Stimulated activated CD8-positive, alpha-beta memory T cell treated with anti-CD3 and anti-CD28 coated beads, Interleukin-4, amount 100 ng/mL, for 48 hours (primary cell): ENCODE results near the gene MYH7.
"Not testable (repeated sequence)": the region's sequence is repeated elsewhere in the genome, so short reads cannot be mapped to it uniquely, and the experiment has no call there.

Source experiments
- DNase-seq: peaks from one replicate; pipeline ENCODE4 v3.0.0-alpha.2; 2020

MYH7 gene

DNA sequence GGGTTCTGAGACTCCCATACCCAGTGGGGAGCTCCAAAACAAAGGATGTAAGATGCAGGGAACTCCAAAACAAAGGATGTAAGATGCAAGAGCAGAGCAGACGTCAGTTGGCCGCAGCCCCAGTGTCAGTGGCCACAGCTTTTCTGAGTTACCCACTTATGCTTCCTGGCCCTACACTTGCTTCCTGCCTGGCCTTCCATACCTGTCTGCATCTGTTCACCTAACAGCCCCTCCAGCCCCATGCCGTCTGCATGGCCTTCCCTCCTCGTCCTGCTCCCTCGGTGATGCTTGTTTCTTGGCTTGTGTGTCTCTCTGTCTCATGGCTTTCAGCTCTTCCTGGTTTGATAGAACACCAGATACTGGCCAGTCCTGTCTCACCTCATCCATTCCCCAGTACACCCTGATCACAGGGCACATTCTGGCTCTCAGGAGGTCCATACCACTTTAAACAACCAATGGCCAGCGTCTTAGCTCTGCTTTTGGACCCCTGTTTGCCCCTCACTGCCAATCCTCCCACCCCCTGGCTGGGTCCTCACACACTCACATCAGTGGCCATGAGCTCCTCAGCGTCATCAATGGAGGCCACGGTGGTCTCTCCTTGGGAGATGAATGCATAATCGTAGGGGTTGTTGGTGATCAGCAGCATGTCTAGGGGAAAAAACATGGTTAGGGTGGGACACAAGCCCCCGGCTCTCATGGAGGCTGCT lies 5.3 kb downstream of the MYH7 start:
- DNase-seq, result no peak

DNA sequence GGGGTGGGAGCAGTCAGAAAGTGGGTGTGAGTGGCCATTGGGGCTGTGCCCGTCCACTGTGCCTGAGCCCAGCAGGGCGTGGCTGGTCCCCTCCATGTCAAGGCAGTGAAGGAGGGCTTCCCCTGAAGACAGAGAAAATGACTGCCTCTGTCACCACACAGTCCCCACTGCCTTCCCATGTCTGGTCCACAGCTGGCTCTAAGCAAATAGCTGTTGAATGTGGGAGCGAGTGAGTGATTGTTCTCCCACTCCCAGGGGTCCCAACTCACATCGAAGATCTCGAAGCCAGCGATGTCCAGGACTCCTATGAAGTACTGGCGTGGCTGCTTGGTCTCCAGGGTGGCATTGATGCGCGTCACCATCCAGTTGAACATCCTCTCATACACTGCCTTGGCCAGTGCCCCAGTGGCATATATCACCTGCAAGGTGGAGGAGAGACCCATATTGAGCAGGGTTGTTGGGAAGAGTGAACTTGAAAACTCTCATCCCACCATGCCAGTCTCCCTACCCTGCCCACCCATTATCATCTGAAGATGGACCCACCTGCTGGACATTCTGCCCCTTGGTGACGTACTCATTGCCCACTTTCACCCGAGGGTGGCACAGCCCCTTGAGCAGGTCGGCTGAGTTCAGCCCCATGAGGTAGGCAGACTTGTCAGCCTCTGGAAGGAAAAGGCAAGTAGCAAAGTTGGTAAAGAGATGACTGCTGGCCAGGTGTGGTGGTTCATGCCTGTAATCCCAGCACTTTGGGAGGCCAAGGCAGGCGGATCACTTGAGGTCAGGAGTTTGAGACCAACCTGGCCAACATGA lies 6.6 kb downstream of the MYH7 start:
- no peak for DNase-seq

DNA sequence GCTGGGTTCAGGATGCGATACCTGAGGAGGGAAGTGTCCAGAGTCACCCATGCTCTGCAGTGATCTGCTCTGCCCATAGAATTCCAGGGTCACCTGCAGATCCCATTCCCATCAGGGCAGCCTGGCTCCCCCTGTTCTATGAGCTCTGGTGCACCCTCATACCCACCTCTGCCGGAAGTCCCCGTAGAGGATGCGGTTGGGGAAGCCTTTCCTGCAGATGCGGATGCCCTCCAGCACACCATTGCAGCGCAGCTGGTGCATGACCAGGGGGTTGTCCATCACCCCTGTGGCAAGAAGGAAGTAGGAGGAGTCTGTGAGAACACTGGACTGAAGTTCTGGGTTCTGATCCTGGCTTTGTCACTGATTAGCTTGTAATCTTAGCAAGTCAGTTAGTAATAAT lies 9.7 kb downstream of the MYH7 start:
- DNase-seq, result not testable (repeated sequence)

DNA sequence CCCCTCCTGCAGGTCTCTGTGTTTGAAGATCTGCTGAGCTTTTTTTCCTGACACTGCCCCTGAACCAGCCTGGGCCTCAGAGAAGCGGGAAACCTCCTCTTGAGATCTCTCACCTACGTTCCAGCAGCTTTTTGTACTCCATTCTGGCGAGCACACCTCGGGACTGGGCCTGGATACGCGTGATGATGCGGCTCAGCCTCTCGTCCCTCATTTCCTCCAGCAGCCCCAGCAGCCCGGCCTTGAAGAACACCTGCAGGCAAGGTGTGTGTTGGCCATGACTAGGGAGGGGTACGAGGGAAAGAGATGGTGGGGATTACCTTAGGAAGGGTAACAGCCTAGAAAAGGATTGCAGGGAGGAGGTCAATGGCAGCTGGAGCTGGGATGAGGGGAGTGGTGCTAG lies 10.3 kb downstream of the MYH7 start:
- DNase-seq, result no peak

DNA sequence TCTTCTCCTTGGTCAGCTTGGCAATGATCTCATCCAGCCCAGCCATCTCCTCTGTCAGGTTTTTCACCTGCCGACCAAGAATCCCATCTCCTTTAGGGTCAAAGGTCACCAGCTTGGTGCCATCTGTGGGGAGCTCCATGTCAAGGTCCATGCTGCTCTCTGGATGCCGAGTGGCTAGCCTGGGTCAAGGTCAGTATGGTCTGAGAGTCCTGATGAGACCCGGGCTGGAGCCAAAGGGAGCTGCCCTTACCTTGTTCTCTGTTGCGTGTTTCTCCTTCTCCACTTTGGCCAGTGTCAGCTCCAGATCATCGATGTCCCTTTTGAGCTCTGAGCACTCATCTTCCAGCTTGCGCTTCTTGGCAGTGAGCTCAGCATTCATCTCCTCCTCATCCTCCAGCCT lies 11.8 kb downstream of the MYH7 start:
- no peak for DNase-seq

DNA sequence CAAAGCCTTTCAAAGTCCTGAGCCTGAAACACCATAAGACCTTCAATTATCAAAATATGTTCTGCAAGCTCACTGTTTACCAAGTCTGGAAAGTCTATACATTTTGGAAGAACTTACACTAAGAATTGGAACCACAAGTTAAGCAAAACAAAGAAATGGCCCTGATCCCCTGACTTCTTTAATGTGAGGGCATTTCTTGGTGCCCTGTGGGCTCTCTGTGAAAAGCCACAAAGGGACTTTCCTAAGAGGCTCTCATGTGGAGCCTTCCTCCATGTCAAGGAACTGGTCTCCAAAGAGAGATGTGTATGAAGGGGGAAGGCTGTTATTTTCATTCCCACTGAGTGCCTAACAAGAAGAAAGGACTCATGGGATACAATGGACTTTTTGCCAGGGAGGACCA lies 13.9 kb downstream of the MYH7 start:
- peak; percentile 29 for DNase-seq

DNA sequence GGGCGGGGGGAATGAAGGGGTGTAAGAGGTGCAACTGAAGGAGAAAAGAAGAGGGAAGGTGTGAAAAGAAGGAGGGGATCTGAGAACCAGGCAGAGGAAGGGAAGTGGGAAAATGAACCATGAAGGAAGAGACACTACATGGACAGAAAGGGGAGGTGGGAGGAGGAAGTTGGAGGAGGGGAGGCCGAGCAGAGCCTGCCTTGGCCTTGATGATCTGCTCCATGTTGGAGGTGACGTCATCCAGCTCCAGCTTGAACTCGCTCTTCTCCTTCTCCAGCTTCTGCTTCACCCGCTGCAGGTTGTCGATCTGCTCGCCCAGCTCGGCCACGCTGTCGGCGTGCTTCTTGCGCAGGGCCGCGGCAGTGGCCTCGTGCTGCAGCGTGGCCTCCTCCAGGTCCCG lies 15.8 kb downstream of the MYH7 start:
- DNase-seq, result not testable (repeated sequence)

DNA sequence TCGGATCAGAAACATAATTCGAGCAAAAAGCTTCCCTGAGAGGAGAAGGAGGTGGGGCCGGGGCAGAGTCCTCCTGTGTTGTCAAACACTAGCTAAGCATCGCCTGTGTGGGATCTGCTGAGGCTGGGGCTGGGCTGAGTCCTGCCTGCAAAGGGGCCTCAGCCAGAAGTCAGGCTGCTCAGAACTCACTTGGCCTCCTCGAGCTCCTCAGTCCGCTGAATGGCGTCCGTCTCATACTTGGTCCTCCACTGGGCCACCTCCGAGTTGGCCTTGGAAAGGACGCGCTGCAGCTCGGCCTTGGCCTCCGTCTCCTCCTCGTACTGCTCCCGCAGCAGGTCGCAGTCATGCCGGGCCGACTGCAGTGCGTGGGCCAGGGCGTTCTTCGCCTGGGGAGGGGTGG lies 17.4 kb downstream of the MYH7 start:
- DNase-seq, result no peak

DNA sequence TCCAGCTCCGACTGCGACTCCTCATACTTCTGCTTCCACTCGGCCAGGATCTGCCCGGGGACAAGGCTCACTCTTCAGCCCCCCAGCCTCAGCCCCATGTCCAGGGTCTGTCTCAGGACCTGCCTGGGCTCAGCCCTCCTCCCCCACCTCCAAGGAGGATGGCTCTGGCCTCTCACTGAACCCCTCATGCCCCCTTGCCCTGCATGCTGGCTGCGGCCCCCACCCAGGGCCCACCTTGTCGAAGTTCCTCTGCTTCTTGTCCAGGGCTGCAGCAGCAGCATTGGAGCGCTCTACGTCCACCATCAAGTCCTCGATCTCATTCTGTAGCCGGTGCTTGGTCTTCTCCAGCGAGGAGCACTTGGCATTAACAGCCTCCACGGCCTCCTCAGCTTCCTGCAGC lies 18.2 kb downstream of the MYH7 start:
- not testable (repeated sequence) for DNase-seq

DNA sequence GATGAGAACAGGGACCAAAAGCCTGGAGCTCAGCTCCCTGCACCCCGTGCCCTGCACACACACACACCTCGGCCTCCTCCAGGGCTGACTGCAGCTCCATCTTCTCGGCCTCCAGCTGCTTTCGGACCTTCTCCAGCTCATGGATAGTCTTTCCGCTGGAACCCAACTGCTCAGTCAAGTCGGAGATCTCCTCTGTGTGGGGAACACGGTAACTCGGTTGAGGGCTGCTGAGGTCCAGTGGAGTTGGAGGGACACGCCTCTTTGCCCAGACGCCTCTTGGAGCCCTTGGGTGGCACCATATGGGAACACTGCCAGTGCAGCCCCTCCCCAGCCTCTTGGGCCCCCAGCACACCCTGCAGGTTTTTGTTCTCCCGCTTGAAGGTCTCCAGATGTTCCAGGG lies 18.7 kb downstream of the MYH7 start:
- no peak for DNase-seq

DNA sequence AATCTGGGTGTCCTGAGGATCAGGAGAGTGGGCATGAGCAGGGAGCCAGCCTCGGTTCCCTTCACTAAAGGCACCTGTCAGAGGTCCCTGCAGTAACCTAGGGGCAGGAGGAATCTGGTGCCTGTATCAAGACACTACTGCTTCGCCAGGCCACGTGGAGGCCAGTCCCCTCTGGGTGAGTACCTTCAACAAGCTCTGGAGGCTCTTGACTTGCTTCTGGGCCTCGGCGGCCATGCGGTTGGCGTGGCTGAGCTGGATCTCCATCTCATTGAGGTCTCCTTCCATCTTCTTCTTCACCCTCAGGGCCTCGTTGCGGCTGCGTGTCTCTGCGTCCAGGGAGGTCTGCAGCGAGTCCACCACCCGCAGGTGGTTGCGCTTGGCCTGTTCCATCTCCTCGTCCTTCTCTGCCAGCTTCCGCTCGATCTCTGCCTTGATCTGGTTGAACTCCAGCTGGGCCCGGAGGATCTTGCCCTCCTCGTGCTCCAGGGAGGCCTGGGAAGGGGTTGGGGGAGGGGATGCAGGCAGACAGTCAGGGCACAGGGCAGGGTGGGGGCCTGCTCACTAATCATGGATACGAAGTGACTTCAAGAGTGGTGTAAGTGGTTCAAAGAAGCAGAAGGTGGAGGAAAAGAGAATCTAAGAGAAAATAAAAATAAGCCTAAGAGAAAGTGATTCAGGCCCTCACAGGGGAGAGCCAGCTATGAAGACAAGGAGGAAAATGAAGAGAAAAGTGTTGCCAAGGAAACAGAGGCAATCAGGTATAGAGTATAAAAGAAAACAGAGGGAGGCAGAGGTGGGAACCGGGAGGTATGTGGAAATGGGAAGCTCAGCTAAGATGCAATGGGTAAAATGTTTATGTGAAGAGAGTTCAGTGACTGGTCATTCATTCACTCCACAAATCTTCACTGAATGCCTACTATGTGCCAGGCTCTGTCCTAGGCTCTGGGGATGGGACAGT lies 19.4 kb downstream of the MYH7 start:
- DNase-seq, result no peak

DNA sequence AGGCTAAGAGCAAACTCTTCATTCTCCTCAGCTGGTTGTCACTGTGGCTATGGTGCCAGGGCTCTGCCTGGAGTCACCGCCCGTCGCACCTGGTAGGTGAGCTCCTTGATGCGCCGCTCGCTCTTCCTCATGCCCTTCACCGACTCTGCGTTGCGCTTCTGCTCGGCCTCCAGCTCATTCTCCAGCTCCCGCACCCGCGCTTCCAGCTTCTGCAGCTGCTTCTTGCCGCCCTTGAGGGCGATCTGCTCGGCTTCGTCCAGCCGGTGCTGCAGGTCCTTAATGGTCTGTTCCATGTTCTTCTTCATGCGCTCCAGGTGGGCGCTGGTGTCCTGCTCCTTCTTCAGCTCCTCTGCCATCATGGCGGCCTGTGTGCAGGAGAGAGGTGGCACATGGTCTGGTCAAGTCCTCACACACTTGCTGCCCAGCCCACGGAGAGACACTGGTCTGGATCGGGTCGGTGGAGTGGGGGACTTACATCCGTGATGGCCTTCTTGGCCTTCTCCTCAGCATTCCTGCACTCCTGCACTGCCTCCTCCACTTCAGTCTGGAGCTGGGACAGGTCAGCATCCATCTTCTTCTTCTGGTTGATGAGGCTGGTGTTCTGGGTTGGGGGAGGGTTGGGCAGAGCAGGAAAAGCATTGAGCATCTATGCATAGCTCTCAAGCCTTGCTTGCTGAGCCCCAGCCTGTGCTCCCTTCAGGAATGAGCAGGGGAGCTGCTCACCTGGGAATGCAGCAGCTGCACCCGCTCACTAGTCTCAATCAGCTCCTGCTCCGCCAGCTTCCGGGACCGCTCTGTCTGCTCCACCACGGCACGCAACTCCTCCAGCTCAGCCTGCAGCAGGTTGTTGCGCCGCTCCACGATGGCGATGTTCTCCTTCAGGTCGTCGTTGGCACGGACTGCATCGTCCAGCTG lies 20.3 kb downstream of the MYH7 start:
- no peak for DNase-seq

DNA sequence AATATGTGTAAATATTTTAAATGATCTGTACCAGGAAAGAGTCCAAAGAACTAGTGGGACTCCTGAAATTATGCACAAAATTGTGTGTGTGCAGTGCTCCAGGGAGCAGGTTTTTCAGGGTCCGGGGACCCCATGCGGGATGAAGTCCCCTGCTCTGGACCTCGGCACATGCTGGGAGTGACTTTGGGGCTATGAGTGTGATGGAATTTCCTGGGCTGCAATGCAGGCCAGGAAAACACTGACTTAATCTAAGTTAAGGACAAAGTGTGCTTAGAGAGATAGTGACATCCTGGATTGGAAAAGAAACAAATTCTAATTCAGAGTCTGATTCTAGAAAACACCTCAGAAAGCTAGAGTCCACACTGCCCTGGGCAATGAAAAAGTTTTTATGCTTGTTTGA lies 21.2 kb downstream of the MYH7 start:
- DNase-seq, result no peak

DNA sequence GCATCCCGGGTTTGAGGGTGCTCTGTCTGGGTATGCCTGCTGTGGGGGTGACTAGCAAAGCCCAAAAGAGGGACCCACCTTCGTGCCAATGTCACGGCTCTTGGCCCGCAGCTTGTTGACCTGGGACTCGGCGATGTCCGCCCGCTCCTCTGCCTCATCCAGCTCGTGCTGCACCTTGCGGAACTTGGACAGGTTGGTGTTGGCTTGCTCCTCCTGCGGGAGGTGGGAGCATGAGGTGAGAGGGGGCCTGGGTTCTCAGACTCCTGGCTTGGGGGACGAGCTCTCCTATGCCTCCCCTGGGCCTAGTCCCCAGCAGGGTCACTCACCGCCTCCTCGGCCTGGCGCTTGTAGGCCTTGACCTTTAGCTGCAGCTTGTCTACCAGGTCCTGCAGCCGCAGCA lies 21.8 kb downstream of the MYH7 start:
- DNase-seq, result no peak

DNA sequence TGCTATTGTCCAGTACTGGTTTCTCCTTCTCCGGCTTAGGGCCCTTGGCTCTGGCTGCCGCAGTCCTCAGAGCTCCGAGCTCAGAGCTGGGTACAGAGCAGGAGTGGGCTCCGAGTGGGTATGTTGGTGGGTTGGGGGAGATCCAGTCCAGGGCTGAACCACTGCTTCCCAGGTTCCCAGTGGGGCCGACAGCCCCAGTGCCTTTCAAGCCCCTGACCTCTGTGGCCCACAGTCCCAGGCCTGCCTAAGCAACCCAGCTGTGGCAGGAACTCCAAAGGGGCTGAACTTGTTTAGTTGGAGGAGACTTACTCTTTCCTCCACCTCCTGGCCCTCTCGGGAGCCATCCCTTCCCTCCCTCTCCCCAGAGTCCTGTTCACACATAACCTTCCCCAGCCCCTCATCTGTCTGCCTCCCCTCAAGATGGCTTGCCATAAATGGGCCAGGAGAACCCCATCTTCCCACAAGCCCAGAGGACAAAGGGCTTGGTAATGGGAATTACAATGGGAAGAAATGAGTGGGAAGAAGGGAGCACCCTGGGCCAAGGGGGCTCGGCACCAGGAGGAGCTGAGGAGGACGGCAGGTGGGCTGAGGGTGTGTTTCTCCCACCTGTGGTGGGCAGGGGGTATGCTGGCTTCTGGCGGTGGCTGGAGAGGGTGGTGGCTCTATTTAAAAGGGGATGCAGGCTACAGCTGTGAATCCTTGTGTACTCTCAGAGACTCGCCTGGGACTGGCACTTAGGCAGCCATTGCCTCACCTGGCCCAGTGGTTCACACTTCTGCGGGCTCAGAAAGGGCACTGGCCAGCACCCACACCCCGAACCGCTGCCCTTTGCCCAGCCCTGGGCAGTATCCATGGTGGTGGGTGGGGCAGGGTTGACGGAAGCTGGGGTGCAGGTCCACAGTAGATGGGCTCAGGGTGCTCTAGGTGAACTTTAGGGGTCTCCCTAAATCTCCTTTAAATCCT lies 23.6 kb downstream of the MYH7 start:
- DNase-seq, result no peak

DNA sequence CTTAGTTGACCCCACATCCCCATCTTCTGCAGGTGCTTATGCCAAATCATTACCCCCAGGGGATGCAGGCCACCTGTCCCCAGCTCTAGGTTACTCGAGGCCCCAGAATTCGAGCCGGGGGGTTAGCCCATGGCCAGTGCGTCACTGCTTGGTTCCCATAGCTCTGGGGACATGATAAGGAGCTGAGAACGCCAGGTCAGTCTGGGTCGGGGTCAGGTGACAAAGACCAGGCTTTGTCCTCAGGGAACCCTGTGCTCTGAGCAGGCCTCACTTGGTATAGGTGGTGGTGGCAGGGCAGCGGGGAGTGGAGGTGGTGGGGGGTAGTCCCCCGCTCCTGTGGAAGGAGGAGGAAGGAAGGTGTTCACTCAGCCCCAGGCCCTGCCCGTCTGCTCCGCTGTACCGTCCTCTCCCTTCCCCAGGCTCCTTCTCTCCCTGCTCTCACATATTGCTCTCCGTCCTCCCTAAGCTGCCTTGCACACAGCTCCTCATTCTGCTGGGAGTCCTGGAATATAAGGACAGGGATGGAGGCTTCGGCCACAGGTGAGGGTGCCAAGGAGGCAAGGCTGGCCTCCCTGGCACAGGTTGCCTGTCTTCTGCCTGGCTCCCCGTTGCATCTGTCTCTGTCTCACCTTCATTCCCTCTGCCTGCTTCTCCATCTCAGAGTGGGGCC lies 25.4 kb downstream of the MYH7 start:
- DNase-seq, result no peak

DNA sequence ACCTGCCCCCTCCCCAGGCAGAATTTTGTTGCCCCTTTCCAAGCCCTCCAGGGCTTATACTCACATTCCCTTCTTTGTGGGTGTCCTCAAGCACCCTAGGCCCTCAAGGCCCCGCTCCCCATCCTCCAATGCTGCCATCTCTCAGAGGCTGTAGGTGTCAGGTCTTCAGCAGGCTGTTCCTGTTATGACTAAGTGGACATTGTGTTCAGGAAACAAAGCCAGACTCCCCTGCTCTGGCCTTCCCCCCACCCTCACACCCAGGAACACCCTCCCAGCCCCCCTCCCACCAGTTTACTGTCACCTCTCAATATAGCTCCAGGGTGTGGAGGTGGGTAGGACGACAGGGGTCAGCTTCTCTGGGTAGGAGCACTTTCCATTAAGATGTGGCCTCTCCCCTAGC lies 26.0 kb downstream of the MYH7 start:
- no peak for DNase-seq

DNA sequence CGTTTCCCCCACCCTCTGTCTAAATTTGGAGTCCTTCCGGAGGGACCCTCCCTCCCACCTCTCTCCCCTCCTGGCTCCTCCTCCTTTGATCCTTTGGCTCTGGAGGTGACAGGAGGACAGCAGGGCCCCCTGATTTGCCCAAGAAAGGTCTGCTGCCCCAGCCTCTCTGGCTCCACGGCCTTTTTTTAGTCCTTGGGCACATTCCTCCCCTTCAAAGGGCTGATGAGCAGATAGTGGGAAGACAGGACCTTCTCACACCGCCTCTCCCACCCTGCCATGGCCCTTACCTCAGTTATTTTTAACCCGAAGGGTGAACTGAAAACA lies 27.2 kb downstream of the MYH7 start:
- no peak for DNase-seq

DNA sequence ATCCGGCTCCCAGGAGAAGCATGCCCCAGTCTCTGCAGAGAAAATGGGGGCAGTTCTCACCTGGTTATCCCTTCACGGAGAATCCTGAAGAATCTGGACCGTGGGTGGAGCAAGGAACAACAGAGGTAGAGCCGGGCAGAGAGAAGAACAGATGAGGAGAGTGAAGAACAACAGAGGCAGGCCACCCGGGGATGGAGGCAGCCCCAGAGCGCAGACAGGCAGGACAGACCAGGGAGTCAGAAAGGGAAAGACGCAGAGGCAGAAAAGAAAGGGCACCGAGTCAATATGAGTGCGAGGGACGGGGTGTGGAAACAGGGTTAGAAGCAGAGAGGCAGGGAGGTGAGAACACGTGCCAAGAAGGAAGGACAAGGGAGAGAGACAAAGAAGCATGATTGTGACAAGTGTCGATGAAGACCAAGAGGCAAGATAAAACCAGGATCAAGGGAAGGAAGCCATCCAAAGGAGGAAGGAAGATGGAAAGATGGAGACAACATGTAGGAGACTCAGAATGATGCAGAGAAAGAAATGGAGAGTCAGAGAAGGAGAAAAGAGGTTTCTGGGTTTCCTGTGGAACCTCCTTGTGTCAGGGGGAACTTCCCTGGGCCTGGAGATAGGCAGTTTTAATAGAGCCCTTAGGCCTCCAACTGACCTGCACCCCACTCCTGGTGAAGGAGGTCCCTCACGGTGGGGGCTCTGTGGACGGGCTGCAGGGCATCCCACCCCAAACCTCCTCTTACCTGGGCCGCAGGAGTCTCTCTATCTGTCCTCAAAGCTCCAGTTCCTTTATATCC lies 27.7 kb downstream of the MYH7 start, which contains the start of gene MYH6:
TSS of gene MYH6 (minus strand) at position 758 of the 791 bp plus-strand sequence. CDS start 1,050 bp downstream, outside the sequence.
- DNase-seq, result no peak
